GM23338 (cell line): ENCODE data around the gene DCAKD. TPM values are rescaled to one million over a fixed set of nuclear protein-coding genes. Genes with fewer than 3 reads are reported as not detected.

ENCODE experiments used
- ATAC-seq: fragments of 200-7000 bp; cut with Tn5 transposase; 3 replicates; pipeline ENCODE4 v1.9.1; 2020
- DNase-seq: peaks from one replicate; pipeline ENCODE4 v3.0.0-alpha.2; 2015; ENCODE audit warnings: low spot score
- H2AFZ ChIP-seq: fragments of 200-600 bp; sonication (generic); 2 replicates; pipeline ENCODE4 v1.8.0; 2016; ENCODE audit warnings: antibody characterized with exemption, mild to moderate bottlenecking, moderate library complexity
- H3F3A ChIP-seq: fragments of 200-600 bp; sonication (generic); replicated peaks from 2 replicates; pipeline ENCODE4 v1.8.0; 2017; ENCODE audit warnings: antibody characterized with exemption, mixed run types, low read depth
- H3K27ac ChIP-seq: fragments of 200-600 bp; sonication (generic); 2 replicates; pipeline ENCODE4 v1.6.1; 2016; ENCODE audit warnings: low read depth
- H3K27me3 ChIP-seq: fragments of 200-600 bp; sonication (generic); 2 replicates; pipeline ENCODE4 v1.8.0; 2016; ENCODE audit warnings: mild to moderate bottlenecking, mixed run types, moderate library complexity; ENCODE audit not compliant: insufficient read depth
- H3K36me3 ChIP-seq: fragments of 200-600 bp; sonication (generic); 2 replicates; pipeline ENCODE4 v1.8.0; 2016; ENCODE audit warnings: mild to moderate bottlenecking; ENCODE audit not compliant: insufficient read depth
- H3K4me1 ChIP-seq: fragments of 200-600 bp; sonication (generic); 2 replicates; pipeline ENCODE4 v1.8.0; 2016; ENCODE audit warnings: mild to moderate bottlenecking, moderate library complexity; ENCODE audit not compliant: insufficient read depth
- H3K4me2 ChIP-seq: fragments of 200-600 bp; sonication (generic); 2 replicates; pipeline ENCODE4 v1.7.1; 2017; ENCODE audit warnings: mixed run types
- H3K4me3 ChIP-seq: fragments of 200-600 bp; sonication (generic); 2 replicates; pipeline ENCODE4 v1.6.1; 2016; ENCODE audit warnings: mixed run types
- H3K79me2 ChIP-seq: fragments of 200-600 bp; sonication (generic); replicated peaks from 2 replicates; pipeline ENCODE4 v1.8.0; 2017; ENCODE audit warnings: mild to moderate bottlenecking; ENCODE audit not compliant: insufficient read depth
- H3K9me2 ChIP-seq: fragments of 200-600 bp; sonication (generic); 2 replicates; pipeline ENCODE4 v1.8.0; 2017; ENCODE audit not compliant: insufficient read depth
- H4K20me1 ChIP-seq: fragments of 200-600 bp; sonication (generic); replicated peaks from 2 replicates; pipeline ENCODE4 v1.8.0; 2017; ENCODE audit warnings: mild to moderate bottlenecking; ENCODE audit not compliant: insufficient read depth
- H3K27ac Mint-ChIP-seq: 2 replicates; pipeline ENCODE4 v1.8.0; 2020; ENCODE audit warnings: inconsistent platforms, mild to moderate bottlenecking, moderate library complexity, mixed read lengths
- H3K27me3 Mint-ChIP-seq: 3 replicates; pipeline ENCODE4 v1.8.0; 2022; ENCODE audit warnings: low read depth, mild to moderate bottlenecking, moderate library complexity, mixed read lengths, inconsistent platforms; ENCODE audit not compliant: insufficient read depth, poor library complexity
- H3K36me3 Mint-ChIP-seq: 3 replicates; pipeline ENCODE4 v1.8.0; 2021; ENCODE audit warnings: low read depth, mild to moderate bottlenecking, inconsistent platforms, moderate library complexity, mixed read lengths
- H3K4me1 Mint-ChIP-seq: 3 replicates; pipeline ENCODE4 v1.8.0; 2020; ENCODE audit warnings: mild to moderate bottlenecking, inconsistent platforms, mixed read lengths
- H3K4me3 Mint-ChIP-seq: 3 replicates; pipeline ENCODE4 v1.8.0; 2021; ENCODE audit warnings: moderate library complexity, mild to moderate bottlenecking, inconsistent platforms, mixed read lengths
- H3K9me3 Mint-ChIP-seq: 3 replicates; pipeline ENCODE4 v1.8.0; 2020; ENCODE audit warnings: moderate library complexity, mild to moderate bottlenecking, inconsistent platforms, mixed read lengths
- CREB1 ChIP-seq: fragments of 250-450 bp; sonication (Bioruptor Pico); IDR thresholded peaks from 2 replicates; pipeline ENCODE4 v1.5.0; 2020; ENCODE audit warnings: low read depth, mild to moderate bottlenecking, moderate library complexity
- CTCF ChIP-seq, 2 experiments: fragments of 200-600 bp in 1 of 2; sonication (generic) in 1 of 2; conservative IDR thresholded peaks; 2 replicates each; pipeline versions ENCODE4 v1.5.1 to v1.6.1; 2016 to 2017; ENCODE audit warnings: antibody characterized with exemption in 2 of 2, low read depth in 2 of 2, mild to moderate bottlenecking in 2 of 2, moderate library complexity in 1 of 2
- EZH2 ChIP-seq: fragments of 200-600 bp; sonication (generic); IDR thresholded peaks from one replicate; pipeline ENCODE4 v1.8.0; 2017; ENCODE audit warnings: antibody characterized with exemption, mild to moderate bottlenecking, low read depth; ENCODE audit not compliant: unreplicated experiment
- JUNB ChIP-seq: IDR thresholded peaks from one replicate; pipeline ENCODE4 v1.6.1; 2016; ENCODE audit warnings: antibody characterized with exemption; ENCODE audit not compliant: unreplicated experiment
- REST ChIP-seq: IDR thresholded peaks from one replicate; pipeline ENCODE4 v1.6.1; 2018; ENCODE audit warnings: antibody characterized with exemption; ENCODE audit not compliant: unreplicated experiment
- ZNF114 ChIP-seq: fragments of 250-450 bp; sonication (Bioruptor Pico); IDR thresholded peaks from 2 replicates; pipeline ENCODE4 v1.5.0; 2020; ENCODE audit warnings: mild to moderate bottlenecking, moderate library complexity
- polyA plus RNA-seq: library from polyadenylated mRNA; unstranded; fragments of >200 nt; fragmentation: Nextera tagmentation; extraction: Ambion mirVana; gene quantifications from 2 replicates; pipeline ENCODE4 v1.2.1, GENCODE V29; 2016
- total RNA-seq: library from RNA; depleted of rRNA; stranded (reverse); fragments of >200 nt; shearing (Covaris generic); gene quantifications from 2 replicates; pipeline ENCODE4 v1.2.3, GENCODE V29; 2014

DCAKD gene
- total and polyA plus RNA-seq, 2 experiments from 2014 or later, result 23.7 to 57.2 TPM

DNA sequence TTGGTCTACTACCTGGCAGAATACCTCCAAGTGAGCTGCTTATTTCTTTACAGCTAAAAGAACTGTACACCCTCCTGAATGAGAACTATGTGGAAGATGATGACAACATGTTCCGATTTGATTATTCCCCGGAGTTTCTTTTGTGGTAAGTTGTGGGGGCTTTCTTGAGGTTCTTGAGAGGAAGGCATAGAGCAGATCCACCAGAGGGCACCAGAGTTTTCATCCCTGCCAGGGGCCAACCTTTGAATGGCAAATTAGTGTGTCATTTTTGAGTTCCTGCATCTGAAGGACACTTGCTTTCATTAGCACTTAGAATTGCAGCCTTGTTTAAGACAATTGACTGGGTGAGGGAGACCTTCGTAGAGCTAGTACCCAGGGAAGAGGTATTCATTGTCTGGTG, 44.7 kb upstream of the DCAKD start:
- no peaks in the 10 kb centered on the region for H3K4me1 ChIP-seq
- TF ChIP-seq CTCF (conservative IDR thresholded peaks at IDR 0.05; ENCODE audit: low read depth in 2 of 2) (peak; percentile 56 to 62), EZH2 (no peak)
- H3K27me3 ChIP-seq, result no peaks in the 10 kb centered on the region
- no peaks in the 10 kb centered on the region for H3K79me2 ChIP-seq
- H4K20me1 ChIP-seq, result peaks cover 28% of the 10 kb centered on the region
- no peak overlapping the region; the same call in 1 of the 2 replicates for H3K27ac ChIP-seq
- no peak; the same call in 2 of the 3 replicates for ATAC-seq
- no peaks in the 10 kb centered on the region for H3K9me3 Mint-ChIP-seq
- H2AFZ ChIP-seq, result no peak overlapping the region
- H3K27me3 Mint-ChIP-seq, result peaks cover 7% of the 10 kb centered on the region
- H3K27ac Mint-ChIP-seq, result no peak overlapping the region
- peaks cover 7% of the 10 kb centered on the region for H3K4me1 Mint-ChIP-seq
- peaks cover 51% of the 10 kb centered on the region for H3K36me3 ChIP-seq
- no peak overlapping the region for H3K4me3 ChIP-seq
- peaks cover 82% of the 10 kb centered on the region for H3K36me3 Mint-ChIP-seq
- no peak overlapping the region for H3K4me3 Mint-ChIP-seq
- no peak overlapping the region for H3K4me2 ChIP-seq
- H3K9me2 ChIP-seq, result no peaks in the 10 kb centered on the region
- peak; percentile 58 for DNase-seq
- H3F3A ChIP-seq, result peaks cover 24% of the 10 kb centered on the region

DNA sequence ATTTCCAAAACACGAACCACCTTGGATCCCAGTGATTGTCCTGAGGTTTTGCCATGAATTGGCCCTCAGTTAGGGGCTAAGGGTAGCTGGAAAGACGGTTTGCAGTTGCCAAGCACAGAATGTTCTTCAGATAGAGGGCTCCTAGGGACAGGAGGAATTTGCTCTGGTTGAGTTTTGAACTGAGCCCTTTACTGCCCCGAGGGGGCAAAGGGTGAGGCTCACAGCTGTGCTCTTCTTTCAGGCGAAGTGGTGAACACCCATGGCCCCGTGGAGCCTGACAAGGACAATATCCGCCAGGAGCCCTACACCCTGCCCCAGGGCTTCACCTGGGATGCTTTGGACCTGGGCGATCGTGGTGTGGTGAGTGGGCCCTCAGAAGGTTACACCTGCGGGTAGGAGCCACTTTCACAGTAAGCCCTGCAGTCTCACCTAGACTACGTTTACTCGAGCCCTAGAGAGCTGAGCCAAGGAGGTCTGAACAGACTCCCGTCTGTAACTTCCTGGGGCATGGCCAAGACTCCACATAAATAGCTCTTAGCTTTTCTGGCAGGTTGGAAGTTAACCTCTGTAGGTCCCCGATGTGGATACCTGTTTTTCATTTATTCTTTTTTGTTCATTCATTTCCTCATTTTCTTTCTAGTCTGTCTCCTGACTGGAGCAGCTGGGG, 42.1 kb upstream of the DCAKD start:
- no peaks in the 10 kb centered on the region for H3K9me2 ChIP-seq
- ATAC-seq (no peak), DNase-seq (no peak)
- peaks cover 49% of the 10 kb centered on the region for H3K36me3 ChIP-seq
- no peak overlapping the region for H2AFZ ChIP-seq
- H3F3A ChIP-seq, result peaks cover 15% of the 10 kb centered on the region
- peaks cover 3% of the 10 kb centered on the region for H3K27me3 Mint-ChIP-seq
- TF ChIP-seq REST (no peak), JUNB (no peak), ZNF114 (no peak), CREB1 (CRISPR knock-in tag) (no peak)
- H3K36me3 Mint-ChIP-seq, result peaks cover 80% of the 10 kb centered on the region
- H3K4me3 Mint-ChIP-seq, result no peak overlapping the region
- H3K4me1 Mint-ChIP-seq, result peaks cover 9% of the 10 kb centered on the region
- no peaks in the 10 kb centered on the region for H3K27me3 ChIP-seq
- H4K20me1 ChIP-seq, result peaks cover 25% of the 10 kb centered on the region; the same call in 1 of the 2 replicates
- H3K4me2 ChIP-seq, result no peak overlapping the region
- H3K79me2 ChIP-seq, result no peaks in the 10 kb centered on the region
- H3K9me3 Mint-ChIP-seq, result no peaks in the 10 kb centered on the region
- H3K4me3 ChIP-seq, result no peak overlapping the region
- H3K27ac ChIP-seq, result no peak overlapping the region
- no peaks in the 10 kb centered on the region for H3K4me1 ChIP-seq
- no peak overlapping the region for H3K27ac Mint-ChIP-seq
